GM19351 (cell line): Measurements from ENCODE around the gene TBX15.

Experiments used
- ATAC-seq: cut with Tn5 transposase; IDR thresholded peaks from one replicate; pipeline ENCODE4 v1.9.1; 2021; ENCODE audit warnings: mild to moderate bottlenecking, moderate library complexity; ENCODE audit not compliant: unreplicated experiment

Gene TBX15

DNA sequence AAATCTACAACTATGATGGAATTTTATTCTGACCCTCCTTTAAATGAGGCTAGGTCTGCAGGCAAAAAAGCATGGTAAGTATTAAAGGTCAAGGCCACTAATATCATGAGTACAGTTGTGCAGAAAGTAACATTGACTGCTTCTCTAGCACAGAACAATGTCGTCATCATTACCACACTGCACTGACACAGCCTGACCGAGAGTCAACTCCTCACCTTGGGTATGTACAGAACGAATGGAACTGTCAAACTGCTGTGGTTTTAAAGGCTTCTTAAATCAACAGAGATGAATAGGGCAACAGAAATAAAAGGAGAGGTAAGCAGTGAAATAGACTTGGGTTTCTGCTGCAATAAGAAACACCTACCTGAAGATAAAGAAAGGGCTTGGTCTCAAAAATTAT lies 88.8 kb downstream of the TBX15 start:
- no peak for ATAC-seq

GRCh38 chr1:118898712-118899111 lies 89.4 kb downstream of the TBX15 start:
- no peak for ATAC-seq

DNA sequence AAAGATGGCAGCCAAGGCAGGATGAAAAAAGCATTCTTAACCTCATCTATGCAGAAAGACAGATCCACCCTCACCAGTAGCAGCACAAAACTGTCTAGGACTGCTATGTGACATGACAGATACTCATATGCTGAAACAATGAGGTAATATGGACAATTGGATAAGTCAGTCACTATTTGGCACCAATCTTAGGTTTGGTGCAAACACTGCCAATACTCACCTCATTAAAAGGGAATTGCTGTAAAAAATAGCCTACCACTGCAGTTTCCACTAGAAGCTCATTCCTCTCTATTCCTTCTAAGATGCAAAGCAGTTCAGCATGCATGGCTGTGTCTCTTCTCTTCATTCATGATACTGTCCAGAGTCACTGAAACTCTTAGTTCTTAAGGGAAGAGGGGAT lies 91.7 kb downstream of the TBX15 start:
- no peak for ATAC-seq

GRCh38 chr1:118894836-118895235 lies 93.3 kb downstream of the TBX15 start:
- ATAC-seq = no peak

GRCh38 chr1:118890851-118891384 lies 97.2 kb downstream of the TBX15 start:
- no peak for ATAC-seq

DNA sequence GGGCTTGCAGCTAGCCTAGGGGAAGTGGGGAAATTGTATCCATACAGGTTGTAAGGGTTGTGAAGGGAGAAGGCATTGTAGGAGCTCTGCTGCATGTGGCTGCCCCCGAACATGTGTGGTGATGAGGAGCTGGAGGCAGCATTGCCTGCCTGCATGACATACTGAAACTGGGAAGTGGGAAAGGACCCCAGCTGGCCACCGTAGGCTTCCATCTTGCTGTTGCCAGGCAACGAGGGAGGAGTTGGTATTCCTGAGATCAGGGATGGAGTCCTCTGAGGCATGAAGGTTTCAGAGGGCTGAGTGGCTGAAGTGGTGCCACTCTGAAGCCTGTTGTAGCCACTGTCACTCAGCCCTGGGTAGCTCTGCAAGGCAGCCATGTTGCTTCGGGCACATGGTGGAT lies 103.2 kb downstream of the TBX15 start:
- ATAC-seq = no peak

GRCh38 chr1:118881751-118882150 lies 106.4 kb downstream of the TBX15 start:
- no peak for ATAC-seq

GRCh38 chr1:118878661-118879060 lies 109.5 kb downstream of the TBX15 start:
- ATAC-seq = no peak

DNA sequence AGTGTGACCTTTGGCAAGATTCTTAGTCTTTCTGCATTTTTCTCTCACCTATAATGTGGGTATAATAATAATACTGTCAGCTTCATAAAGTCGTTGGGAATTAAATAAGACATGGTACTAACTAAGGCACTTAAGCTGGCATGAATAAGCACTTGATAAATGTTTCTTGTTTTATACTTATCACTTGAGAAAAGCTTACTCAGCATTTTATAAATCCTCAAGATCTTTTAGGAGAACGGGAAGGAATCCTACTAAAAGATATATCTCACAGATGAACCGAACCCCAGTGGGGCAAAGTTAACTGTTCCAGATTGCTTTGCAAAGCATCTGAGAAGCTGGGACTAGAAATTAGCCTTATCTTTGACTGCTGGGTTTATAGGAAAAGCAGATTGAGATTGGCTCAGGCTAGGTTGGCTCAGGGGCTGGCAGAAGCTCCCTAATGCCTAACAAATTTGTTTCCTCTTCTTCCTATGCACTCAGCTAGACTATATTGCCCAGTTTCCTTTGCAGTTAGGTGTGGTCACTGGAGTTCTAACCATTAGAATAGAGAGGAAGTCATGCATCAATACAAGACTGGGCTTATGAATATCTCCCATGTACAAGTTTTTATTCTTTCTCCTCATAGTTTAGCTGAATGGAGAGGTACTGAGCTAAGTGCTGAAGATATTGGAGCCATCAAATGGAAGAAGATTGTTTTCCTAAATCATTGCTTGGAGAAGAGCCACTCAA lies 110.3 kb downstream of the TBX15 start:
- no peak for ATAC-seq

DNA sequence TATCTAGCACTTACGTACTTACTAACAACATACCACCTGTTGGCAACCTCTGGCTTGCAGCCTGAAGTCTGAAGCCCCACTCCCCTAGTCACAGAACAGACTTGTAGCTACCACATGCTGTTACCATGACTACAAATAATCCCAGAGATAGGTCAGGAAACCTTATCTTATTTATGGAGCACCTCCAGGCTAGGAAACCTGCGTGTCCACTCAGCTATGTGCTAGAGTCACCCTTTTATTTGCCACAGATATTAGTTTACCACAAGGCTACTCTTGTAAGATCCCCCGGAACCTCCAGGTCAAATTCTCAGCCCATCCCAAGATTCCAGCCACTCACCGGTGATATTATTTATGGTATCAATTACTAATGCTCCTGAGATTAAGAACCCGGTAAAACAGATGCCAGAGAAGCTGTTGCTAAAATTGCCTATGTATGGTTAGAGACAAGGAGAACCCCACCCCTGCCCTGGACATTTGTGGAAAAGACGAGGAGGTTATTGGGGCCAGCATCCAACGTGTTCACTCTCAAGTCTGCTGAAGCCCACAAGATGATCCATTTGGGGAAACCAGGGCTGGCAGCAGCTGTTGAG lies 116.5 kb downstream of the TBX15 start:
- ATAC-seq = no peak

- ATAC-seq = no peak
Measured at GRCh38 chr1:118868387-118868786, 119.8 kb downstream of the TBX15 start.

GRCh38 chr1:118866330-118866729 lies 121.8 kb downstream of the TBX15 start:
- ATAC-seq = no peak

GRCh38 chr1:118863688-118864087 lies 124.5 kb downstream of the TBX15 start:
- ATAC-seq = no peak

DNA sequence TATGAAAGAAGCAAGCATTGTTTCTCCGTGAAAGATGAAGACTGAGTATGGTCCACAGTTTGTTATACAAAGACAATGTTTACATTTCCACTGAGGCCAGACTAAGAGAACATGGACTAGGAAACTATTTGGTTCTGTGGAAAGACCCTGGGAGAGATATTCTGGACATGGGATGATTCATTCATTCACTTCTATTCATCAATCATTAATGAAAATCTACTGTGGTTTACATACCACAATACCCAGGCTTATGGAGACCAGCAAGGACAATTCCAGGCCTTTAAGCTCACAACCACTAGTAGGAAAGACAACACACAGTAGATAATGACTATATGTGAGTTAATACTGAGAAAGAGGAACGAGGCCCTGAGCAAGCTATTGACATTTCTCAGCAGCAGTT lies 125.4 kb downstream of the TBX15 start:
- no peak for ATAC-seq

- ATAC-seq = no peak
Measured at GRCh38 chr1:118861216-118861615, 126.9 kb downstream of the TBX15 start.

GRCh38 chr1:118859999-118860398 lies 128.1 kb downstream of the TBX15 start:
- no peak for ATAC-seq

GRCh38 chr1:118846443-118846842 lies 141.7 kb downstream of the TBX15 start:
- no peak for ATAC-seq

- ATAC-seq = no peak
Measured at GRCh38 chr1:118842452-118843201, 145.5 kb downstream of the TBX15 start.

DNA sequence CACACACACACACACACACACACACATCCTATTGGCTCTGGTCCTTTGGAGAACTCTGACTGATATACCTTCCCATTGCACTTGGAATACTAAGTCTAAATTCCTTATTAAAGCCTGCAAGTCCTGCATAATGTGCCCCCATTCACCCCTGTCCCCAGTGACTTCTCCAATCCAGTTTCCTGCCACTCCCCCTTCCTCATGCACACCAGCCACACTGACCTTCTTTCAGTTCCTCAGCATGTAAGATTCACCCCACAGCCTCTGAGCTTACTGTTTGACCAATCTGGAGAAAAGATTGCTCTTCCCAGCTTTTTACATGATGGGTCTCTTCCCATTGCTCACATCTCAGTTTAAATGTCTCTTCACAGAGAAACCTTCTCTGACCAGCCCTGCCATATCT lies 146.6 kb downstream of the TBX15 start:
- no peak for ATAC-seq
